HK-2 (cell line): Measurements from ENCODE around the gene COL6A3.
"Not testable (repeated sequence)": the region's sequence is repeated elsewhere in the genome, so short reads cannot be mapped to it uniquely, and the experiment has no call there.

Experiments used
- DNase-seq: peaks from one replicate; pipeline ENCODE4 v3.0.0-alpha.2; 2018; ENCODE audit not compliant: unreplicated experiment

Gene COL6A3

GRCh38 chr2:237380768-237381167, 33.2 kb downstream of the COL6A3 start:
- no peak for DNase-seq

DNA sequence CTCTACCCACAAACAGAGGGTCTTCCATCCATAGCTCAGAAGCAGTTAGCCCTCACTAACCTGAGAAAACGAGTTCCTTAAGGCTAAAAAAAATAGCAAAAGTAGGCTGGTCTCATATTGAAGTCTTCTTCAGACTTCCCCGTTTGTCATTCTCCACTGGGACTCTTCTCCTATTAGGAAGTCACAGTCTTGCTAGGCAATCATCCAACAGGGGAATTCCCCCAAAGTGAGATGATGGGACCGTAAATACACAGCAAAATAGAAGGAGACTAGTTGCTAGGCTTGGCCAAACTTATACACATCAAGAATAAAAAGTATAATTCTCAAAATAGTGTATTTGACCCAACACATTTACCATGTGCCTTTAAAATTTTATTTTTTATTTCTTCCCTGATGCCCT, 34.3 kb downstream of the COL6A3 start:
- DNase-seq, result no peak

GRCh38 chr2:237378650-237379049, 35.3 kb downstream of the COL6A3 start:
- no peak for DNase-seq

- no peak for DNase-seq
Measured at GRCh38 chr2:237374284-237375060, 39.5 kb downstream of the COL6A3 start.

DNA sequence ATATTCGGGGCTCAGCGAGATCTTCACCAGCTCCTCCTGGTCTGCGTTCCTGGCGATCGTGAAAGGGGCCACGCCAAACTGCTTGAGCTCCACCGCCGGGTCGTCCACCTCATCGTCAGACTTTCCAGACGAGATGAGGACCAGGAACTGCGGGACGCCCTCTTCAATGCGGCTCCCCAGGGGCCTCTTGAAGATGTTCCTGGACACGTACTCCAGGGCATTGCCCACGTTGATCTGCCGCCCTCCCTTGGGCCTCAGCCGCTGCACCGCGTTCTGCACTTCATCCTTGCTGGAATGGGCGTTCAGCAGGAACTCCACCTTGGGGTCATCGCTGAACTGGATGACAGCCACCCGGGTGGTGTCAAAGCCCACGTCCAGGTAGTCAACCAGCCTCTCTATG, 42.1 kb downstream of the COL6A3 start:
- no peak for DNase-seq

DNA sequence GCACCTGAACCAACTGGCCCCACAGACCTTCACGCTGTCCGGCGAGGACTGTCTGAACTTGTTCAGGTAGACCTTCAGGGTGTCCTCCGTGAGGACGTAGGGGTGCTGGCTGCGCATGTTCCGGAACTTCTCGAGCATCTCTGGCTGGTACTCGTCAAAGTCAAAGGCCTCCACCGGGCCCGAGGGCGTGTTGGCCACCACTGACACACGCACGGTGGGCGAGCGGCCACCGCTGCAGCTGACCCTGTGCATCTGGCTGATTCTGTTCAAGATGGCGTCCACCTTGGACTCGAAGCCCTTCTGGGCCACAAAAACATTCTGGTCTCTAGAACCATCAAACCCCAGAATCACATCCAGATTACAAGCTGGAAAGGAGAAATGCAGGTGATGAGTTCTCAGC, 48.3 kb downstream of the COL6A3 start:
- DNase-seq, result no peak

GRCh38 chr2:237364655-237365054, 49.3 kb downstream of the COL6A3 start:
- no peak for DNase-seq

GRCh38 chr2:237361194-237362004, 52.6 kb downstream of the COL6A3 start:
- no peak for DNase-seq

- no peak for DNase-seq
Measured at GRCh38 chr2:237359894-237360780, 53.8 kb downstream of the COL6A3 start.

DNA sequence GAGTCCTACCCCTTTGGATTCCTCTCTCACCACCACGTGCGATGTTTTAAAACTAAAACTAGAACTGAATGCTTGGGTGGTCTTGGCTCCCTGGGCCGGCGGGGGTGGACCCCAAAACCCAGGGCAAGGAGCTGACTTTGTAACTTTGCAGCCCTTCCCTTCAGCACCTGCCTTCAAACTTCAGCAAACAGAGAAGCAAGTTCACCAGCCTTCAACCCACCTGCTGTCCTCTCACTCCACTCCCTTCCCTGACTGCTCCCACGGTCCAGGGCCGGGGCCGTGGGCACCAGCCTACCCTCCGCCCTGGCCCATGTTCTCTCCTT, 54.5 kb downstream of the COL6A3 start:
- DNase-seq, result no peak

DNA sequence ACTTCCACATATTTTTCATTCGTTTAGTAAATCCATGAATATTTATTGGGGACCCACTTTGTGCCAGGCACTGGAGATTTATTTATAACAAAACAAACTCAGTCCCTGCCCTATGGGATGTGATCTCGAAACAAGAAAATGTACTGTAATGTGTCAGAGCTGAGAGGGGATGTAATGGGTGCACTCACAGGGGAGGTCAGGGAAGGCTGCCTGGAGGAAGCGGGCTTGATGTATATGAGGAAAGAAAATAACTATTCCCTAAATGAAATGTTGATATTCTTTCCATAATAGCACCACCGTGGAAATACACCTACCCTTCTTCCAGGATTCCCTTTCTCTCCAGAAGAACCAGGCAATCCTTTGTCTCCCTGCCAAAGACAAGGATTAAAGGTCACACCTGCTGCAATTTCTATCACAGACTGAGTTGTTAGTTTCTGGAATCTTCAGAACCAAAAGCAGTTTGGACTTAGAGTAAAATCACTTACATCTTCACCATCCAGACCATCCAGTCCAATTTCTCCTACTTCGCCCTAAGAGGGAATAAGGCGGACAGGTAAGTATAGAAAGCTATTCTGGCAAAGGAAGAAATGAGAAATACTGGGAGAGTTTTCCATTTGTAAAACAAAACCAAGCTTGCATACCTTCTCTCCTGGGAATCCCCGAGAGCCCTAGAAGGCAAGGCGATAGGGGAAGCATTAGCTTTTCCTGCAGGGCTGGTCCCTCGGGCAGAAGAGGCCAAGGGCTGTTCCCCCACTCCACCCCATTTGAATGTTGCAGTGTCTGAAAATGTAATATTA, 55.0 kb downstream of the COL6A3 start:
- no peak for DNase-seq

DNA sequence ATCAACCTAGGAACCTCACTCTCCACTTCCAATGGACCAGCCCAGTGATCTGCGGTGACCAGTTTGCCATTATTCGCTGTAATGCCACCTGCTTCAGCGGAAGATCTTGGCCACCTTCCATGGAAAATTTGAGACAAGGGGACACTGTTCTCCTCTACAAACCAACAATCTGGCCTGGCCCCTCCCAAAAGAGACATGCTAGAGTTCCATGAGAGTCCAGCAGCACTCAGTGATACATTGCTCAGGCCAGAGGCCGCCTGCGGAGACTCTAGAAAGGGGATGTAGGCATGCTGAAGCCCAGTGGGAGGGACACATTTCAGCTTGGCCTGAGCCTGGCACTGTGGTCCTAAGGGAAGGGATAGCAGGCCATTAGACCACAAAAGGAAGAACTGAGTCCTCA, 58.3 kb downstream of the COL6A3 start:
- DNase-seq, result no peak

GRCh38 chr2:237354892-237355291, 59.1 kb downstream of the COL6A3 start:
- no peak for DNase-seq

GRCh38 chr2:237354172-237354571, 59.8 kb downstream of the COL6A3 start:
- DNase-seq, result not testable (repeated sequence)

DNA sequence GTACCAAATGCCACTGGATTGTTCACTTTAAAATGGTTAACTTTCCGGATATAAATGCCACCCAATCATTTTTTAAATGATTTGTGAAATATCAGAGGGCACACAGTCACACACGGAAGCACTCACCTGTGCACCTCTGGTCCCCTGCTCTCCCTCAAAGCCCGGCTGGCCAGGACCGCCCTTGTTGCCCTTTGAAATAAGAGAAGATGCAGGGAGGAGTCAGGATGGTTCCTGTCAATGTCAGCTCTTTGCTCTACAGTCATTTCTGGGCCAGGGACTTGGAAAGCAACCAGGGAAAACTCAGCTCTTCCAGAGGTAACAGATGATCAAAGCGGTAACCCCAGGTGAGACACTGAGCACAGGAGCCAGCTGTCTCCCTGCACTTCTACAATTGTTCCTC, 60.7 kb downstream of the COL6A3 start:
- DNase-seq, result no peak

- no peak for DNase-seq
Measured at GRCh38 chr2:237352279-237352845, 61.6 kb downstream of the COL6A3 start.

- DNase-seq, result no peak
Measured at GRCh38 chr2:237351796-237352195, 62.2 kb downstream of the COL6A3 start.

DNA sequence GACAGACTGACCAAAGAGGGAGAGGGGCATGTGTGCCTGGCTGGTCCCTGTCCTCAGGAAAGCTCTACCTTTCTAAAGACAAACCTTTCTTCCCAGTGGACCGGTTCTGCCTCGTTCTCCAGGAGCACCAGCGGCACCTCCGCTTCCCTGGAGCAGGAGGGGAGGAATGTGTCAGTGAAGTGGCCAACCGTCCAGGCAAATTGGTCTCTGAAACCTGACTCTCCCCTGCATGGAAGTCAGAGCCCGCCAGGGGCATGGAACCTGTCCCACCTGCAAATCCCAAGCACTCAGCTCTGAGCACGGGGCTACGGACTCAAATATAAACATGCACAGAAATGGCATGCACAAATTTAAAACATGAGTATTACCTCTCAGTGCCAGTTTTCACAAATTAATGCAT, 62.9 kb downstream of the COL6A3 start:
- DNase-seq, result no peak

DNA sequence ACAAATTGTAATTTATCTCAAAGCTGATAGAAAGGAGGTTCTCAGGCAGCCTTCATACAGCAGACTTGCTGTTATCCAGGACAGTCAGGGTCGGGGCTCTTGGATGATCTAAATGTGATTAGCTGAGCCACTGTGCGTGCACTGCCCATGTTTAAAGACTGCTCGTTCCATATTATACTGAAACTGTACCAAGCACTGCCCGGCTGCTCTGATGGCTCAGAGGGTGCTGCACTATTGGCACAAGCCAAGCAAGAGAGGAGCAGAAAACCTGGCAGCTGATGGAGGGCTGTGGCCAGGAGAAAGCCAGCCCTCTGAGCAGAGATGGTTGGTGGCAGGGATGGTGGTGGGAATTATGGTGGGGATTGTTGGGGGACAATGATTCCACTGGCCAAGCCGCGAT, 63.4 kb downstream of the COL6A3 start:
- DNase-seq, result no peak

GRCh38 chr2:237350070-237350469, 63.9 kb downstream of the COL6A3 start:
- no peak for DNase-seq

GRCh38 chr2:237348281-237348865, 65.6 kb downstream of the COL6A3 start:
- no peak for DNase-seq
